Measurements from ENCODE around the gene SLC38A6. TPM values are rescaled to one million over a fixed set of nuclear protein-coding genes. Genes with fewer than 3 reads are reported as not detected.

Gene SLC38A6
- total RNA-seq, 1 experiment from 2014 or later: 6.0 TPM

- Histone ChIP-seq H3K27me3 (ENCODE audit: insufficient read depth, low read length) (no peaks in the 10 kb centered on the region), H3K56ac (ENCODE audit: insufficient read length, low read depth, low read length) (no peak overlapping the region), H3K4me1 (ENCODE audit: insufficient read depth, low read length) (no peaks in the 10 kb centered on the region), H2BK120ac (ENCODE audit: low read depth, low read length, poor library complexity, severe bottlenecking) (no peak overlapping the region), H4K20me1 (ENCODE audit: control insufficient read depth, insufficient read depth, insufficient read length) (no peaks in the 10 kb centered on the region), H3K23ac (ENCODE audit: insufficient read length, low read depth, low read length) (no peak overlapping the region), H3K23me2 (ENCODE audit: insufficient read length, low read depth, low read length, poor library complexity, severe bottlenecking) (no peaks in the 10 kb centered on the region), H3K18ac (ENCODE audit: insufficient read length, low read depth, low read length) (no peak overlapping the region), H4K8ac (replicated peaks; ENCODE audit: insufficient read length, low read depth, low read length) (no peak overlapping the region), H3K9ac (ENCODE audit: extremely low read depth, insufficient read length, low read length) (no peak overlapping the region), H3K79me1 (ENCODE audit: insufficient read depth, low read depth, low read length, poor library complexity, severe bottlenecking) (no peaks in the 10 kb centered on the region), H3K14ac (ENCODE audit: insufficient read depth, low read length) (no peak overlapping the region), H2BK12ac (ENCODE audit: insufficient read length, low read depth, low read length) (no peak overlapping the region), H4K5ac (ENCODE audit: insufficient read length, low read depth, low read length) (no peak overlapping the region), H2BK5ac (ENCODE audit: insufficient read length, low read length) (no peak overlapping the region), H2BK15ac (ENCODE audit: low read depth, low read length) (no peak overlapping the region), H3K79me2 (ENCODE audit: insufficient read depth, low read length) (no peaks in the 10 kb centered on the region), H3K27ac (ENCODE audit: insufficient read length, low read depth, low read length) (no peak overlapping the region), H3K9me3 (ENCODE audit: control insufficient read depth, low read depth, low read length) (no peaks in the 10 kb centered on the region), H3K4me2 (ENCODE audit: insufficient read depth, insufficient read length, low read length) (no peak overlapping the region), H3T11ph (ENCODE audit: low read length) (no peak overlapping the region), H4K91ac (ENCODE audit: insufficient read length, low read depth, low read length) (no peak overlapping the region), H2AFZ (ENCODE audit: low read length) (no peak overlapping the region), H3K4ac (ENCODE audit: low read depth, low read length) (no peak overlapping the region), H2BK20ac (ENCODE audit: low read depth, low read length, poor library complexity, severe bottlenecking) (no peak overlapping the region), H2AK5ac (ENCODE audit: insufficient read length, low read length) (no peak overlapping the region)
- no peak for TF ChIP-seq CTCF (conservative IDR thresholded peaks at IDR 0.05)
- Mint-ChIP-seq H3K27ac (no peak overlapping the region), H3K9me3 (no peaks in the 10 kb centered on the region), H3K4me3 (no peak overlapping the region), H3K4me1 (no peaks in the 10 kb centered on the region), H3K36me3 (ENCODE audit: insufficient read depth in 1 of 3, low read depth in 3 of 3) (no peaks in the 10 kb centered on the region), H3K27me3 (ENCODE audit: low read depth) (no peaks in the 10 kb centered on the region)
- DNase-seq: no peak
These were observed 52.8 kb downstream of the SLC38A6 start for GRCh38 chr14:61033855-61034254.
